ENCODE results near the gene DMD.

DNA sequence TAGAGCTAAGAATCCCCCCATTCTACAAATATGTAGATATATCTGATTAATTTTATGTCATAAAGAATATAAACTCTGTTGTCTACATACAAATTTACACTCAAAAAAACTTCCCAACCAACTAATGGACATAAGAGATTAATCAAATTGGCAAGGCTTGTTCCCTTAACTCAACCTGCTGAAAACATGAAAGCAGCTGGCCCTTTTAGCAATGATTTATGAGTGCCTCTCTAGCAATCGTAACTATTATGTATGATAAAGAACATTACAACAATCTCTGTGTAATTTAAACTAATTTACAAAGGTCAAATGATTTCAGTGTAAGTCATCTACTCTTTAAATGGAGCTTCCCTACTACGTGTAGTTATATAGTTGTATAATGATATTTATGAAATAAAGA is 2056.4 kb downstream of the DMD start:
- TF ChIP-seq, protein P1, sequence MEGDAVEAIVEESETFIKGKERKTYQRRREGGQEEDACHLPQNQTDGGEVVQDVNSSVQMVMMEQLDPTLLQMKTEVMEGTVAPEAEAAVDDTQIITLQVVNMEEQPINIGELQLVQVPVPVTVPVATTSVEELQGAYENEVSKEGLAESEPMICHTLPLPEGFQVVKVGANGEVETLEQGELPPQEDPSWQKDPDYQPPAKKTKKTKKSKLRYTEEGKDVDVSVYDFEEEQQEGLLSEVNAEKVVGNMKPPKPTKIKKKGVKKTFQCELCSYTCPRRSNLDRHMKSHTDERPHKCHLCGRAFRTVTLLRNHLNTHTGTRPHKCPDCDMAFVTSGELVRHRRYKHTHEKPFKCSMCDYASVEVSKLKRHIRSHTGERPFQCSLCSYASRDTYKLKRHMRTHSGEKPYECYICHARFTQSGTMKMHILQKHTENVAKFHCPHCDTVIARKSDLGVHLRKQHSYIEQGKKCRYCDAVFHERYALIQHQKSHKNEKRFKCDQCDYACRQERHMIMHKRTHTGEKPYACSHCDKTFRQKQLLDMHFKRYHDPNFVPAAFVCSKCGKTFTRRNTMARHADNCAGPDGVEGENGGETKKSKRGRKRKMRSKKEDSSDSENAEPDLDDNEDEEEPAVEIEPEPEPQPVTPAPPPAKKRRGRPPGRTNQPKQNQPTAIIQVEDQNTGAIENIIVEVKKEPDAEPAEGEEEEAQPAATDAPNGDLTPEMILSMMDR (conservative IDR thresholded peaks at IDR 0.05): no peak
- TF ChIP-seq EZH2 (IDR thresholded peaks at IDR 0.05; ENCODE audit: low read depth): no peak
